Islet precursor cell (in vitro differentiated cells): ENCODE measurements around the gene C10orf105.
A peak's percentile ranks its signal among the peaks of the same experiment; 100 is the strongest.

ENCODE experiments used
- DNase-seq: peaks from one replicate; pipeline ENCODE4 v3.0.0-alpha.2; 2018

C10orf105 gene

GRCh38 chr10:71696628-71697326 lies 22.8 kb downstream of the C10orf105 start:
- DNase-seq: peak; percentile 84

GRCh38 chr10:71695502-71696476 lies 23.8 kb downstream of the C10orf105 start:
- DNase-seq: no peak

- no peak for DNase-seq
Measured at GRCh38 chr10:71694567-71694968, 25.0 kb downstream of the C10orf105 start.

- DNase-seq: no peak
Measured at GRCh38 chr10:71694039-71694501, 25.5 kb downstream of the C10orf105 start.

GRCh38 chr10:71693377-71693776 lies 26.2 kb downstream of the C10orf105 start:
- DNase-seq: no peak

- no peak for DNase-seq
Measured at GRCh38 chr10:71692598-71693306, 26.8 kb downstream of the C10orf105 start.

GRCh38 chr10:71691405-71691804 lies 28.2 kb downstream of the C10orf105 start:
- DNase-seq: no peak

GRCh38 chr10:71690094-71690720 lies 29.4 kb downstream of the C10orf105 start:
- no peak for DNase-seq

GRCh38 chr10:71688256-71688655 lies 31.3 kb downstream of the C10orf105 start:
- DNase-seq: no peak

GRCh38 chr10:71687480-71687879 lies 32.1 kb downstream of the C10orf105 start:
- no peak for DNase-seq

GRCh38 chr10:71687077-71687476 lies 32.5 kb downstream of the C10orf105 start:
- no peak for DNase-seq

GRCh38 chr10:71685554-71686232 lies 33.9 kb downstream of the C10orf105 start:
- DNase-seq: no peak

- DNase-seq: no peak
Measured at GRCh38 chr10:71684356-71685173, 35.0 kb downstream of the C10orf105 start.

- no peak for DNase-seq
Measured at GRCh38 chr10:71683301-71683700, 36.3 kb downstream of the C10orf105 start.

- DNase-seq: no peak
Measured at GRCh38 chr10:71681977-71682376, 37.6 kb downstream of the C10orf105 start.

GRCh38 chr10:71679425-71679824 lies 40.2 kb downstream of the C10orf105 start:
- no peak for DNase-seq

- DNase-seq: no peak
Measured at GRCh38 chr10:71678057-71678805, 41.3 kb downstream of the C10orf105 start.

GRCh38 chr10:71677261-71677660 lies 42.3 kb downstream of the C10orf105 start:
- no peak for DNase-seq

GRCh38 chr10:71675295-71675970 lies 44.1 kb downstream of the C10orf105 start:
- no peak for DNase-seq
